A673 (cell line): ENCODE results near the gene URB1. TPM values are rescaled to one million over a fixed set of nuclear protein-coding genes. Genes with fewer than 3 reads are reported as not detected.

Experiments used
- BruUV-seq: library from RNA; stranded (reverse); fragments of 400-500 nt; replicated peaks from 2 replicates; lab custom pipeline; 2021; lab: Mats Ljungman, UMichigan
- CTCF ChIA-PET: fragments of 300-600 bp; sonication (Branson Sonifier 250); formaldehyde crosslinking; loops from one replicate; lab custom pipeline; 2022; ENCODE audit warnings: antibody characterized with exemption; lab: Charles Lee
- POLR2A ChIA-PET: fragments of 300-600 bp; sonication (Branson Sonifier 250); formaldehyde crosslinking; loops from one replicate; lab custom pipeline; 2022; ENCODE audit warnings: antibody characterized with exemption; ENCODE audit not compliant: low non-redundant PET; lab: Charles Lee
- DNase-seq: peaks from one replicate; pipeline ENCODE4 v3.0.0-alpha.2; 2015; ENCODE audit warnings: low spot score
- H3K27ac ChIP-seq: fragments of 200-600 bp; sonication (generic); 2 replicates; pipeline ENCODE4 v1.5.1; 2016; ENCODE audit warnings: mixed run types, low read depth, mild to moderate bottlenecking, mixed read lengths, antibody characterized with exemption, low read length; ENCODE audit not compliant: poor library complexity, severe bottlenecking
- H3K27me3 ChIP-seq: fragments of 200-600 bp; sonication (generic); replicated peaks from 2 replicates; pipeline ENCODE4 v1.6.1; 2017; ENCODE audit warnings: mixed run types, low read depth, mild to moderate bottlenecking, mixed read lengths, antibody characterized with exemption, low read length; ENCODE audit not compliant: insufficient read depth, poor library complexity
- H3K36me3 ChIP-seq: fragments of 200-600 bp; sonication (generic); 2 replicates; pipeline ENCODE4 v1.6.1; 2016; ENCODE audit warnings: mixed run types, mild to moderate bottlenecking, mixed read lengths, antibody characterized with exemption, low read length; ENCODE audit not compliant: insufficient read depth, poor library complexity, severe bottlenecking
- H3K4me1 ChIP-seq: fragments of 200-600 bp; sonication (generic); 2 replicates; pipeline ENCODE4 v1.6.1; 2017; ENCODE audit warnings: mixed run types, mild to moderate bottlenecking, mixed read lengths, antibody characterized with exemption, low read length; ENCODE audit not compliant: insufficient read depth, poor library complexity, severe bottlenecking
- H3K4me3 ChIP-seq: fragments of 200-600 bp; sonication (generic); 2 replicates; pipeline ENCODE4 v1.5.1; 2016; ENCODE audit warnings: low read depth, mixed run types, mild to moderate bottlenecking, mixed read lengths, low read length; ENCODE audit not compliant: poor library complexity, severe bottlenecking
- H3K9me3 ChIP-seq: fragments of 200-600 bp; sonication (generic); 2 replicates; pipeline ENCODE4 v1.6.1; 2016; ENCODE audit warnings: mixed run types, low read depth, mild to moderate bottlenecking, mixed read lengths, antibody characterized with exemption, low read length; ENCODE audit not compliant: poor library complexity, severe bottlenecking
- CTCF ChIP-seq: fragments of 300-800, 200-600 bp; sonication (generic); conservative IDR thresholded peaks from 2 replicates; pipeline ENCODE4 v1.5.1; 2017; ENCODE audit warnings: low read depth, mild to moderate bottlenecking, antibody characterized with exemption, low read length, moderate library complexity, mixed read lengths
- EZH2 ChIP-seq: fragments of 200-600 bp; sonication (generic); IDR thresholded peaks from 2 replicates; pipeline ENCODE4 v1.6.1; 2017; ENCODE audit warnings: borderline replicate concordance, low read depth, mild to moderate bottlenecking, mixed read lengths, antibody characterized with exemption, low read length; ENCODE audit not compliant: poor library complexity, severe bottlenecking
- intact Hi-C: fragments of 100-400 bp; cut with micrococcal nuclease; formaldehyde crosslinking; loops from one replicate; pipeline ENCODE4 v1.10.0; 2022; ENCODE audit not compliant: unreplicated experiment
- total RNA-seq: library from RNA; stranded (reverse); gene quantifications from 2 replicates; pipeline ENCODE4 v1.2.3, GENCODE V29; 2021

URB1 gene
- total RNA-seq, 1 experiment from 2014 or later: 30.5 TPM

DNA sequence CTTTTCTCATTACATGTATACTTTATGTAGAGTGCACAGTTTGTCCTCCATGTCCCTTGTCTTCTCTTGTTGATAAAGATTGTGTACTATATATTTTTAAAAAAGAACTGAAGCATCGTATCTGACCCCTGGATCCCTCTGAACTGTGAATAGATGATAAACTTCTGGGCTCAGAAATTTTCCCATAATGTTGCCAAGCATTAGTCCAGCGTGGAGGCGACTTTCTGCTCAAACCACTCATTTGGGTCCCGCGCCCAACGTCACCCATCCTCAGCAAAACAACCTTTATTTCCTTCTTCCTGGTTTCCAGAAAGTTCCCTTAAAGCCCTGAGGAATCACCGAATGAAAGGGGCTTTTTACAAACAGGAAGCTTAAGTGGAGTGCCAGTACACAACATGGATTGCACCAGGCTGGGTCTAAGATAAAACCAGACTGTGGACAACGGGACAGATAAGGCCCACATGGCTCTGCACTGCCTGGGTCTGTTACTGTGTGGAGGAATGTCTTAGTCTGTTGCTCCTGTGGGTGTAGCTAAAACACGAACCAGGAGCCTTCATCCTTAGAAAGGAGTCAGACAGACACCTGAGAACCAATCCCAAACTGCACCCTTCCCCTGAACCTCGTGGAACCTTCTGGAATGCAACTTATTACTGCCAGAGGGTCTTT is 35.3 kb upstream of the URB1 start:
- H3K27me3 ChIP-seq: no peaks in the 10 kb centered on the region
- DNase-seq: no peak
- CTCF ChIA-PET: no interaction called here
- TF ChIP-seq CTCF (no peak), EZH2 (no peak)
- intact Hi-C loops: no loop called here
- no peak overlapping the region for H3K27ac ChIP-seq
- POLR2A ChIA-PET: no interaction called here
- peaks cover 12% of the 10 kb centered on the region for H3K4me1 ChIP-seq
- no TSS peak for BruUV-seq
- H3K9me3 ChIP-seq: no peaks in the 10 kb centered on the region
- no peaks in the 10 kb centered on the region for H3K36me3 ChIP-seq
- H3K4me3 ChIP-seq: no peak overlapping the region

- ChIA-PET POLR2A (no interaction called here), CTCF (no interaction called here)
- Histone ChIP-seq H3K27me3 (no peaks in the 10 kb centered on the region), H3K4me3 (no peak overlapping the region), H3K9me3 (peaks cover 6% of the 10 kb centered on the region), H3K36me3 (no peaks in the 10 kb centered on the region), H3K27ac (no peak overlapping the region), H3K4me1 (peaks cover 12% of the 10 kb centered on the region)
- BruUV-seq: no TSS peak
- TF ChIP-seq CTCF (no peak), EZH2 (no peak)
- intact Hi-C loops: no loop called here
- no peak for DNase-seq
Observed at GRCh38 chr21:32426592-32427051, 33.8 kb upstream of the URB1 start.

- no peak for DNase-seq
- POLR2A ChIA-PET: no interaction called here
- Histone ChIP-seq H3K36me3 (no peaks in the 10 kb centered on the region), H3K9me3 (peaks cover 6% of the 10 kb centered on the region), H3K4me1 (peaks cover 12% of the 10 kb centered on the region), H3K27ac (no peak overlapping the region), H3K4me3 (no peak overlapping the region), H3K27me3 (no peaks in the 10 kb centered on the region)
- CTCF ChIA-PET: no interaction called here
- intact Hi-C loops: no loop called here
- TF ChIP-seq CTCF: no peak
- TF ChIP-seq EZH2: no peak
- no TSS peak for BruUV-seq
Observed at GRCh38 chr21:32426066-32426465, 33.3 kb upstream of the URB1 start.
